Loucy (cell line): ENCODE data around the gene ZNF668.
A peak's percentile ranks its signal among the peaks of the same experiment; 100 is the strongest.

Experiments used
- H2AFZ ChIP-seq: fragments of 200-600 bp; sonication (generic); 2 replicates; pipeline ENCODE4 v1.6.0; 2016; ENCODE audit warnings: antibody characterized with exemption, mild to moderate bottlenecking, low read length, moderate library complexity
- H3F3A ChIP-seq: fragments of 200-600 bp; 2 replicates; pipeline ENCODE4 v1.6.0; 2016; ENCODE audit warnings: antibody characterized with exemption, low read depth, mild to moderate bottlenecking
- H3K27me3 ChIP-seq: fragments of 200-600 bp; sonication (generic); 2 replicates; pipeline ENCODE4 v1.6.1; 2014; ENCODE audit warnings: low read length, mild to moderate bottlenecking; ENCODE audit not compliant: insufficient read depth, poor library complexity, severe bottlenecking
- H3K36me3 ChIP-seq: fragments of 200-600 bp; sonication (generic); 2 replicates; pipeline ENCODE4 v1.6.1; 2016; ENCODE audit warnings: low read length; ENCODE audit not compliant: insufficient read depth
- H3K4me1 ChIP-seq: fragments of 200-600 bp; sonication (generic); 2 replicates; pipeline ENCODE4 v1.5.1; 2014; ENCODE audit warnings: low read length, mild to moderate bottlenecking; ENCODE audit not compliant: insufficient read depth, poor library complexity, severe bottlenecking
- H3K4me2 ChIP-seq: fragments of 200-600 bp; sonication (generic); 2 replicates; pipeline ENCODE4 v1.6.0; 2014; ENCODE audit warnings: antibody characterized with exemption, low read length, low read depth, mild to moderate bottlenecking; ENCODE audit not compliant: poor library complexity, severe bottlenecking
- H3K4me3 ChIP-seq: fragments of 200-600 bp; sonication (generic); 2 replicates; pipeline ENCODE4 v1.5.1; 2014; ENCODE audit warnings: low read length, mild to moderate bottlenecking, mixed read lengths; ENCODE audit not compliant: poor library complexity, severe bottlenecking
- H3K79me2 ChIP-seq: fragments of 200-600 bp; sonication (generic); 2 replicates; pipeline ENCODE4 v1.6.1; 2014; ENCODE audit warnings: low read length; ENCODE audit not compliant: insufficient read depth
- H3K9ac ChIP-seq: fragments of 200-600 bp; sonication (generic); 2 replicates; pipeline ENCODE4 v1.6.0; 2014; ENCODE audit warnings: mild to moderate bottlenecking, low read depth, low read length, moderate library complexity; ENCODE audit not compliant: poor library complexity, severe bottlenecking
- H3K9me2 ChIP-seq: fragments of 200-600 bp; sonication (generic); replicated peaks from 2 replicates; pipeline ENCODE4 v1.6.1; 2016; ENCODE audit warnings: low read depth, low read length, mixed read lengths
- H3K9me3 ChIP-seq: fragments of 200-600 bp; sonication (generic); 2 replicates; pipeline ENCODE4 v1.6.1; 2014; ENCODE audit warnings: mild to moderate bottlenecking, antibody characterized with exemption, low read length, low read depth; ENCODE audit not compliant: insufficient read depth
- H4K20me1 ChIP-seq: fragments of 200-600 bp; sonication (generic); 2 replicates; pipeline ENCODE4 v1.6.0; 2014; ENCODE audit warnings: antibody characterized with exemption, low read length, mild to moderate bottlenecking; ENCODE audit not compliant: insufficient read depth, poor library complexity, severe bottlenecking
- EZH2phosphoT487 ChIP-seq: fragments of 200-600 bp; IDR thresholded peaks from 2 replicates; pipeline ENCODE4 v1.6.1; 2018; ENCODE audit warnings: antibody characterized with exemption, mild to moderate bottlenecking, moderate library complexity, borderline replicate concordance
- TF ChIP-seq, protein P1 (sequence below): fragments of 200-600 bp; sonication (generic); conservative IDR thresholded peaks from 2 replicates; pipeline ENCODE4 v1.5.1; 2014; ENCODE audit warnings: mild to moderate bottlenecking, antibody characterized with exemption, low read length

Gene ZNF668

DNA sequence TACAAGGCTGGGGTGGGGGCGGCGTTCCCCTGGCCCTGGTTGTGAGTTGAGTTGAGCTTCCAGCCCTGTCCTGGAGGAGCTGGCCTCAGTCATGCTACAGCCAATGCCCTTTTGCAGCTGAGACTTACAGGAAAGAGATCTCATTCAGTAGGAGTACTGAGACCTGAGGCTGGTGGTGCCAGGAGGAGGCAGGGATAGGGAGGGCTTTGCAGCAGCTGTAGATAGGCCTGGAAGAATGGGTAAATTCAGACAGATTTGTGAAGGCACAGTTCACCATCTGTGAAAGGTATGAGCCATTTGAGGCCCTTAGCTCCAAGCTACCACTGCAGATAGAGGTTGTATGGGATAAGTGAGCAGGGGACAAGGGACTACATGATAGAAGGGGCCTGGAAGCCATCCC is 35.0 kb downstream of the ZNF668 start:
- Histone ChIP-seq H3K4me3 (no peak overlapping the region), H4K20me1 (peaks cover 7% of the 10 kb centered on the region), H3K4me2 (no peak overlapping the region), H2AFZ (no peak overlapping the region), H3F3A (no peaks in the 10 kb centered on the region), H3K9ac (no peak overlapping the region), H3K9me3 (no peaks in the 10 kb centered on the region), H3K27me3 (no peaks in the 10 kb centered on the region), H3K36me3 (no peaks in the 10 kb centered on the region), H3K4me1 (no peaks in the 10 kb centered on the region), H3K9me2 (no peaks in the 10 kb centered on the region), H3K79me2 (0 out of 2 replicates have a peak, but pooled peaks cover under 1% of the 10 kb centered on the region)
- TF ChIP-seq, protein P1, sequence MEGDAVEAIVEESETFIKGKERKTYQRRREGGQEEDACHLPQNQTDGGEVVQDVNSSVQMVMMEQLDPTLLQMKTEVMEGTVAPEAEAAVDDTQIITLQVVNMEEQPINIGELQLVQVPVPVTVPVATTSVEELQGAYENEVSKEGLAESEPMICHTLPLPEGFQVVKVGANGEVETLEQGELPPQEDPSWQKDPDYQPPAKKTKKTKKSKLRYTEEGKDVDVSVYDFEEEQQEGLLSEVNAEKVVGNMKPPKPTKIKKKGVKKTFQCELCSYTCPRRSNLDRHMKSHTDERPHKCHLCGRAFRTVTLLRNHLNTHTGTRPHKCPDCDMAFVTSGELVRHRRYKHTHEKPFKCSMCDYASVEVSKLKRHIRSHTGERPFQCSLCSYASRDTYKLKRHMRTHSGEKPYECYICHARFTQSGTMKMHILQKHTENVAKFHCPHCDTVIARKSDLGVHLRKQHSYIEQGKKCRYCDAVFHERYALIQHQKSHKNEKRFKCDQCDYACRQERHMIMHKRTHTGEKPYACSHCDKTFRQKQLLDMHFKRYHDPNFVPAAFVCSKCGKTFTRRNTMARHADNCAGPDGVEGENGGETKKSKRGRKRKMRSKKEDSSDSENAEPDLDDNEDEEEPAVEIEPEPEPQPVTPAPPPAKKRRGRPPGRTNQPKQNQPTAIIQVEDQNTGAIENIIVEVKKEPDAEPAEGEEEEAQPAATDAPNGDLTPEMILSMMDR: no peak
- TF ChIP-seq EZH2phosphoT487: no peak

DNA sequence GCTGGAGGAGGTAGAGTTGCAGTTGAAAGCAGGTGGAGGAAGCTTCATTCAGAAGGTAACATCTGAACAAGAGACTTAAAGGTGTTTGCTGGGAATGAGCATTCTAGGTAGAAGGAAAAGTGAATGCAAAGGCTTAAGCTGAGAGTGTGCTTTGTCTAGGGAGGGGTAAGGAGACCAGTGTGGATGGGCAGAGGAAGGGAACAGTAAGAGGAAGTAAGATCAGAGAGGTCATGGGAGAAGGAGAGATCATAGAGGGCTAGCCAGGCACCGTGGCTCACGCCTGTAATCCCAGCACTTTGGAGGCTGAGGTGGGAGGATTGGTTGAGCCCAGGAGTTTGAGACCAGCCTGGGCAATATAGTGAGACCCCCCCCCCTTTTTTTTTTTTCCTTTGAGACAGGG is 37.3 kb downstream of the ZNF668 start:
- Histone ChIP-seq H3K9me2 (no peaks in the 10 kb centered on the region), H3K27me3 (no peaks in the 10 kb centered on the region), H3K4me1 (peaks cover 6% of the 10 kb centered on the region), H3K4me2 (no peak overlapping the region), H3K36me3 (no peaks in the 10 kb centered on the region), H3K9ac (no peak overlapping the region), H4K20me1 (peaks cover 7% of the 10 kb centered on the region), H3K9me3 (no peaks in the 10 kb centered on the region), H3F3A (no peaks in the 10 kb centered on the region), H2AFZ (no peak overlapping the region), H3K79me2 (0 out of 2 replicates have a peak, but pooled peaks cover 5% of the 10 kb centered on the region), H3K4me3 (no peak overlapping the region)
- TF ChIP-seq EZH2phosphoT487: no peak
- TF ChIP-seq, protein P1: no peak

DNA sequence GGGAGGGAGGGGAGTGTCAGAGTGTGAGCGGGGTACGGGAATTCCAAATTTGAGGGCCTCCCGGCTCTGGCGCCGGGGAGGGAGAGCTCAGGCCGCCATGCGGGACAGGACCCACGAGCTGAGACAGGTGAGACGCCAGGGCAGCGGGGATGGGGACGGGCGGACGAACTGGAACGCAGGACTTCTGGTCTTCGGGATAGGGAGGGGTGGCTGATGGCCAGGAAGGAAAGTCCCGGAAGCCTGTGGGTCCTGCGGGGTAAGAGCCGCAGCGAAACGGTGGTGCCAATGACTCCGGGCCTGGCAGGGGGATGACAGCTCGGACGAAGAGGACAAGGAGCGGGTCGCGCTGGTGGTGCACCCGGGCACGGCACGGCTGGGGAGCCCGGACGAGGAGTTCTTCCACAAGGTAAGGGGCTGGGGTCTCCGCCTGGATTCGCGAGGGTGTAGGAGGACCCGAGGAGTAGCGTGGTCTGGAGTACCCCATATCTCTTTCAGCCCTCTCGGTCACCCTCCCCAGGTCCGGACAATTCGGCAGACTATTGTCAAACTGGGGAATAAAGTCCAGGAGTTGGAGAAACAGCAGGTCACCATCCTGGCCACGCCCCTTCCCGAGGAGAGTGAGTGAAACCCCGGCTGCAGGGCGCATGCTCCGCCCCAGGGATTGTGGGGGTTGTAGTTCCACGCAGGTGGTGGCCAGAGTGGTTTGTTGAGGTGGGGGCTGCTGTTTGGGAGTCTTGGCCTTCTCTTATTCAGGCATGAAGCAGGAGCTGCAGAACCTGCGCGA is 40.1 kb downstream of the ZNF668 start:
- H3K9me3 ChIP-seq: no peaks in the 10 kb centered on the region
- no peaks in the 10 kb centered on the region for H3K27me3 ChIP-seq
- no peaks in the 10 kb centered on the region for H3K36me3 ChIP-seq
- TF ChIP-seq, protein P1: no peak
- no peak for TF ChIP-seq EZH2phosphoT487
- H2AFZ ChIP-seq: peak overlapping the region; percentile 80
- H3F3A ChIP-seq: no peaks in the 10 kb centered on the region
- 0 out of 2 replicates have a peak, but pooled peaks cover 5% of the 10 kb centered on the region for H3K79me2 ChIP-seq
- H3K9ac ChIP-seq: peak overlapping the region; percentile 75
- H4K20me1 ChIP-seq: peaks cover 7% of the 10 kb centered on the region
- H3K4me3 ChIP-seq: peak overlapping the region; percentile 92
- peak overlapping the region; percentile 85 for H3K4me2 ChIP-seq
- H3K4me1 ChIP-seq: peaks cover 6% of the 10 kb centered on the region
- no peaks in the 10 kb centered on the region for H3K9me2 ChIP-seq
